ENCODE data around the gene AP2A2. TPM values are rescaled to one million over a fixed set of nuclear protein-coding genes. Genes with fewer than 3 reads are reported as not detected.

The AP2A2 gene
- total RNA-seq, 1 donor, result 50.7 TPM

DNA sequence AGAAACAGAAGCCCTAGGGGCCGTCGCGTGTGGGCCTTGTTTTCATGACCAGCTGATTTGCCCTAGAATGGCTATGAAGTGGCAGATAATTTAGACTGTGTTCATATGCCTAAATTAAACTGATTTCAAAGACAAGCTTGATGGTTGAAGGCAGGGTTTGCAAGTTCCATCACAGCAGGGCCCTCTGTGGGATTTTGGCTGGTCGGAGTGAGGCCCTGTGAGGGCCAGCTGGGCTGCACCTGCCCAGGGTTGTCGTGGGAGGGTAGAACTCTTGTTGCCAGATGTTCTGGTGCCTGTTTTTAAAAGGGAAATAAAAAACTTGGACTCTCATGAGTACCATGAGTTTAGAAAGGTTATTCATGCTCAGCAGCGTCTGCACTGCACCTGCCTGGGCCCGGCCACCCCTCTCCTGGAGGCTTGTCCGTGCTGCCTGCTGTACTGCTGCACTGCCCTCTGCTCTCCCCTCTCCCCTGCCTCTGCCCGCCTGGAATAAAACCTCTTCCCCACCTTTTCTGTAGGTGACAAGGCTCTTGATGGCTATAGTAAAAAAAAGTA is 44.1 kb downstream of the AP2A2 start:
- no peaks in the 10 kb centered on the region for H3K27me3 ChIP-seq (ENCODE audit: insufficient read depth, low read length)
- peaks cover 3% of the 10 kb centered on the region for H3K4me1 ChIP-seq (ENCODE audit: insufficient read depth, low read length)
- no peaks in the 10 kb centered on the region for H3K9me3 ChIP-seq (ENCODE audit: low read depth, low read length)
- no peak overlapping the region for H3K27ac ChIP-seq (ENCODE audit: low read depth, low read length)
- no peak overlapping the region for H2AFZ ChIP-seq (ENCODE audit: low read length)
- no peak overlapping the region for H3K4me3 ChIP-seq (ENCODE audit: insufficient read depth, low read length)
- H3K79me2 ChIP-seq (ENCODE audit: insufficient read depth, low read length), result peaks cover 30% of the 10 kb centered on the region
- H3K4me2 ChIP-seq (ENCODE audit: insufficient read depth, low read length), result no peak overlapping the region
- H4K20me1 ChIP-seq (ENCODE audit: insufficient read depth, low read length), result peaks cover 51% of the 10 kb centered on the region
- TF ChIP-seq, protein P1, sequence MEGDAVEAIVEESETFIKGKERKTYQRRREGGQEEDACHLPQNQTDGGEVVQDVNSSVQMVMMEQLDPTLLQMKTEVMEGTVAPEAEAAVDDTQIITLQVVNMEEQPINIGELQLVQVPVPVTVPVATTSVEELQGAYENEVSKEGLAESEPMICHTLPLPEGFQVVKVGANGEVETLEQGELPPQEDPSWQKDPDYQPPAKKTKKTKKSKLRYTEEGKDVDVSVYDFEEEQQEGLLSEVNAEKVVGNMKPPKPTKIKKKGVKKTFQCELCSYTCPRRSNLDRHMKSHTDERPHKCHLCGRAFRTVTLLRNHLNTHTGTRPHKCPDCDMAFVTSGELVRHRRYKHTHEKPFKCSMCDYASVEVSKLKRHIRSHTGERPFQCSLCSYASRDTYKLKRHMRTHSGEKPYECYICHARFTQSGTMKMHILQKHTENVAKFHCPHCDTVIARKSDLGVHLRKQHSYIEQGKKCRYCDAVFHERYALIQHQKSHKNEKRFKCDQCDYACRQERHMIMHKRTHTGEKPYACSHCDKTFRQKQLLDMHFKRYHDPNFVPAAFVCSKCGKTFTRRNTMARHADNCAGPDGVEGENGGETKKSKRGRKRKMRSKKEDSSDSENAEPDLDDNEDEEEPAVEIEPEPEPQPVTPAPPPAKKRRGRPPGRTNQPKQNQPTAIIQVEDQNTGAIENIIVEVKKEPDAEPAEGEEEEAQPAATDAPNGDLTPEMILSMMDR (IDR thresholded peaks at IDR 0.05; ENCODE audit: extremely low read depth, low read depth, low read length), result no peak
- H3K36me3 ChIP-seq (ENCODE audit: insufficient read depth, low read length), result peaks cover 22% of the 10 kb centered on the region
- peak; percentile 59 for DNase-seq (ENCODE audit: insufficient read length, low spot score, missing footprints)

DNA sequence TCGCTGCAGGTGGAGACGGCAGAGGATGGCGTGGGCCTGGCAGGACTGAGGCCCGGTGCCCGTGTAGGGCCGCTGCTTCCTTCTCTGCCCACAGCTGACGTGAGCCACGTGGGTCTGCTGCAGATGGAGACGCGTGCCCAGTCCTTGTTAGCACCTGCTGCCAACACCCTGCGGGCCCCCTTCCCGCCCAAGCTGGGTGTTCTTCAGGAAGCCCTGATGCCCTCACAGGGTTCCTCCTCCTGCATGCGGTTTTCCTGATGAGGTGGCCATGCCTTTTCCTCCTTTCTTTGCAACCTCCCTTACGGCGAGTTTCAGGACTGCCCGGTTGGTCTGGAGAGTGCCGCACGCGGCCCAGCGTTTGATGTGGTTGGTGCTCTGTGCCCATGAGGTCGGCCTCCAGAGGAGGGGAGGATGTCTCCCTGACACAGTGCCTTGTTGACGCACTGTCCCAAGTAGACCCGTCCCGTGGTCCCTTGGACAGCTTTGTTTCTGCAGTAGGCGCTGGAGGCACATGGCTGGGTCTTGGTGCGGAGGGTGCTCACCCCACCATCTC is 44.7 kb downstream of the AP2A2 start:
- H4K20me1 ChIP-seq (ENCODE audit: insufficient read depth, low read length), result peaks cover 54% of the 10 kb centered on the region
- no peak overlapping the region for H3K4me2 ChIP-seq (ENCODE audit: insufficient read depth, low read length)
- no peaks in the 10 kb centered on the region for H3K9me3 ChIP-seq (ENCODE audit: low read depth, low read length)
- no peak overlapping the region for H3K27ac ChIP-seq (ENCODE audit: low read depth, low read length)
- no peak overlapping the region for H3K4me3 ChIP-seq (ENCODE audit: insufficient read depth, low read length)
- no peaks in the 10 kb centered on the region for H3K27me3 ChIP-seq (ENCODE audit: insufficient read depth, low read length)
- H3K4me1 ChIP-seq (ENCODE audit: insufficient read depth, low read length), result peaks cover 3% of the 10 kb centered on the region
- H3K79me2 ChIP-seq (ENCODE audit: insufficient read depth, low read length), result peaks cover 30% of the 10 kb centered on the region
- peaks cover 22% of the 10 kb centered on the region for H3K36me3 ChIP-seq (ENCODE audit: insufficient read depth, low read length)
- TF ChIP-seq, protein P1 (IDR thresholded peaks at IDR 0.05; ENCODE audit: extremely low read depth, low read depth, low read length), result no peak
- no peak overlapping the region for H2AFZ ChIP-seq (ENCODE audit: low read length)
- peak; percentile 49 for DNase-seq (ENCODE audit: insufficient read length, low spot score, missing footprints)

DNA sequence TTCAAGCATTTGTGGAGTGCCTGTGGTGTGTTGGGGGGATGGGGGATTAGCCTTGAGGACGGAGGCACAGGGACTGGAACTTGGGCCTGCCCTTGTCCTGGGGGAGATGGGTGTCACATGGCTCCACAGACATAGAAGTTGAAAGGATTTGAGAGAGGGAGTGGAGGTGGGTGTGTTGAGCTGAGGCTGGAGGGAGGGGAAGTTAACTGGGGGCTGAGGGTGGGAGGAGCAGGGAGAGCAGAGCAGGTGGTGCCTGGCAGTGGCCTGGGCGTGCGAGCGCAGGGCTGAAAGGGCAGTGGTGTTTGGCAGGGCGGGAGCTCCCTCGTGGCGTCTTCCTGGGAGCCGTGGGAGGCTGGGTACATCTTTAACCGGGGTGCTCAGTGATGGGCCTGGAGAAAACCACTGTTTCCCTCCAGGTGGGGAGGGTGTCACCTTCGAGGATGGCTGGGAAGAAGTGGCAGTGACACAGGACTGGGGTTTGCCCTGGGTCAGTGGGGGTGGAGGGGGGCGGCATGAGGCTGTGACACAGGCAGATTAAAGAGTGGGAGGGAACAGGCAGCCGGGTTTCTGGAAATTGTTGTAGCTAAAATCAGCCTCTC is 45.5 kb downstream of the AP2A2 start:
- Histone ChIP-seq H4K20me1 (ENCODE audit: insufficient read depth, low read length) (peaks cover 53% of the 10 kb centered on the region), H3K79me2 (ENCODE audit: insufficient read depth, low read length) (peaks cover 30% of the 10 kb centered on the region), H3K27me3 (ENCODE audit: insufficient read depth, low read length) (no peaks in the 10 kb centered on the region), H3K4me2 (ENCODE audit: insufficient read depth, low read length) (no peak overlapping the region), H3K36me3 (ENCODE audit: insufficient read depth, low read length) (peaks cover 22% of the 10 kb centered on the region), H3K4me3 (ENCODE audit: insufficient read depth, low read length) (no peak overlapping the region), H2AFZ (ENCODE audit: low read length) (no peak overlapping the region), H3K27ac (ENCODE audit: low read depth, low read length) (no peak overlapping the region), H3K9me3 (ENCODE audit: low read depth, low read length) (no peaks in the 10 kb centered on the region), H3K4me1 (ENCODE audit: insufficient read depth, low read length) (peaks cover 3% of the 10 kb centered on the region)
- TF ChIP-seq, protein P1 (IDR thresholded peaks at IDR 0.05; ENCODE audit: extremely low read depth, low read depth, low read length), result no peak
- peak; percentile 61 for DNase-seq (ENCODE audit: insufficient read length, low spot score, missing footprints)

DNA sequence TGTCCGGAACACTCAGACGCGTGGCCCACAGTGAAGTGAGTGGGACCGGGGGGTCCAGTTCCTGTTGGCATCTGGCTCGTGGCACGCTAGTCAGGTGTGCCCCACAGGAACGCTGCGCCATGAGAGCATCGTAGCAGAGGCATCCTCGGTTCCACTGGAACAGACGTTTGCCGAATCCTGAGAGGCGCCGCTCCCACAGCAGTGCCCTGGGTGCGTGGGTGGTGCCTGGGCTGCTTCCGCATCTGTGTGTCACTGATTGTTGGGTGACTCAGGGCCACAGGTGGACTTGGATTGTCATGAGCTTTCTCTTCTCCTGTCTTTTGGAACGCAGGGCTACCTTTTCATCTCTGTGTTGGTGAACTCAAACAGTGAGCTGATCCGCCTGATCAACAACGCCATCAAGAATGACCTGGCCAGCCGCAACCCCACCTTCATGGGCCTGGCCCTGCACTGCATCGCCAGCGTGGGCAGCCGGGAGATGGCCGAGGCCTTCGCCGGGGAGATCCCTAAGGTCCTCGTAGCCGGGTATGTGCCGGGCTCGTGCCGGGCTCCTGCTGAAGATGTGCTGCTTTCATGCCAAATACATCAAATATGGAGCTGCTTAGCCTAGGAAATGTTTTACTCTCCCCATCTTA is 46.2 kb downstream of the AP2A2 start:
- H3K27me3 ChIP-seq (ENCODE audit: insufficient read depth, low read length), result no peaks in the 10 kb centered on the region
- H3K4me3 ChIP-seq (ENCODE audit: insufficient read depth, low read length), result no peak overlapping the region
- H3K4me2 ChIP-seq (ENCODE audit: insufficient read depth, low read length), result no peak overlapping the region
- no peaks in the 10 kb centered on the region for H3K9me3 ChIP-seq (ENCODE audit: low read depth, low read length)
- no peaks in the 10 kb centered on the region for H3K4me1 ChIP-seq (ENCODE audit: insufficient read depth, low read length)
- H3K79me2 ChIP-seq (ENCODE audit: insufficient read depth, low read length), result peaks cover 30% of the 10 kb centered on the region
- H4K20me1 ChIP-seq (ENCODE audit: insufficient read depth, low read length), result peaks cover 54% of the 10 kb centered on the region
- H2AFZ ChIP-seq (ENCODE audit: low read length), result no peak overlapping the region
- peak; percentile 55 for DNase-seq (ENCODE audit: insufficient read length, low spot score, missing footprints)
- TF ChIP-seq, protein P1 (IDR thresholded peaks at IDR 0.05; ENCODE audit: extremely low read depth, low read depth, low read length), result no peak
- H3K27ac ChIP-seq (ENCODE audit: low read depth, low read length), result no peak overlapping the region
- peaks cover 22% of the 10 kb centered on the region for H3K36me3 ChIP-seq (ENCODE audit: insufficient read depth, low read length)
